GM03348 (cell line): ENCODE measurements around the gene REM2.
"Not testable (repeated sequence)": the region's sequence is repeated elsewhere in the genome, so short reads cannot be mapped to it uniquely, and the experiment has no call there.

ENCODE experiments used
- DNase-seq: peaks from one replicate; pipeline ENCODE4 v3.0.0; 2012; ENCODE audit warnings: low spot score

The REM2 gene

GRCh38 chr14:22896760-22897159 is 13.7 kb downstream of the REM2 start:
- no peak for DNase-seq

GRCh38 chr14:22897357-22897756 is 14.3 kb downstream of the REM2 start:
- DNase-seq = no peak

- DNase-seq = peak; percentile 80
Measured at GRCh38 chr14:22898302-22899090, 15.5 kb downstream of the REM2 start.

GRCh38 chr14:22900081-22900799 is 17.2 kb downstream of the REM2 start:
- DNase-seq = peak; percentile 82

- no peak for DNase-seq
Measured at GRCh38 chr14:22901799-22902198, 18.8 kb downstream of the REM2 start.

- no peak for DNase-seq
Measured at GRCh38 chr14:22903742-22904087, 20.7 kb downstream of the REM2 start.

- no peak for DNase-seq
Measured at GRCh38 chr14:22905627-22906026, 22.6 kb downstream of the REM2 start.

GRCh38 chr14:22906073-22906472 is 23.1 kb downstream of the REM2 start:
- DNase-seq = no peak

GRCh38 chr14:22907429-22907828 is 24.4 kb downstream of the REM2 start:
- no peak for DNase-seq

- DNase-seq = peak; percentile 24
Measured at GRCh38 chr14:22908601-22909000, 25.6 kb downstream of the REM2 start.

GRCh38 chr14:22910916-22911315 is 27.9 kb downstream of the REM2 start:
- DNase-seq = no peak

- DNase-seq = not testable (repeated sequence)
Measured at GRCh38 chr14:22914836-22915235, 31.8 kb downstream of the REM2 start.

- DNase-seq = peak; percentile 40
Measured at GRCh38 chr14:22915886-22916521, 33.0 kb downstream of the REM2 start.

GRCh38 chr14:22918804-22919600 is 36.0 kb downstream of the REM2 start, which contains the start of gene RBM23:
Gene RBM23 (minus strand): TSS chr14:22919149.
- peak; percentile 94 for DNase-seq

GRCh38 chr14:22919601-22919921 is 36.5 kb downstream of the REM2 start:
- DNase-seq = no peak

GRCh38 chr14:22920697-22921096 is 37.7 kb downstream of the REM2 start:
- DNase-seq = no peak

- DNase-seq = no peak
Measured at GRCh38 chr14:22922294-22922693, 39.3 kb downstream of the REM2 start.

GRCh38 chr14:22923746-22924145 is 40.7 kb downstream of the REM2 start:
- no peak for DNase-seq

GRCh38 chr14:22925513-22925912 is 42.5 kb downstream of the REM2 start:
- no peak for DNase-seq

GRCh38 chr14:22926316-22926715 is 43.3 kb downstream of the REM2 start:
- no peak for DNase-seq

- no peak for DNase-seq
Measured at GRCh38 chr14:22928237-22929103, 45.4 kb downstream of the REM2 start.
